HUDEP-2 (cell line): ENCODE results near the gene UGT1A10.

Experiments
- DNase-seq, 76 experiments: peaks; one replicate each; lab custom pipeline; 2025; ENCODE audit not compliant: unreplicated experiment in 76 of 76; lab: John Stamatoyannopoulos, UW

UGT1A10 gene

DNA sequence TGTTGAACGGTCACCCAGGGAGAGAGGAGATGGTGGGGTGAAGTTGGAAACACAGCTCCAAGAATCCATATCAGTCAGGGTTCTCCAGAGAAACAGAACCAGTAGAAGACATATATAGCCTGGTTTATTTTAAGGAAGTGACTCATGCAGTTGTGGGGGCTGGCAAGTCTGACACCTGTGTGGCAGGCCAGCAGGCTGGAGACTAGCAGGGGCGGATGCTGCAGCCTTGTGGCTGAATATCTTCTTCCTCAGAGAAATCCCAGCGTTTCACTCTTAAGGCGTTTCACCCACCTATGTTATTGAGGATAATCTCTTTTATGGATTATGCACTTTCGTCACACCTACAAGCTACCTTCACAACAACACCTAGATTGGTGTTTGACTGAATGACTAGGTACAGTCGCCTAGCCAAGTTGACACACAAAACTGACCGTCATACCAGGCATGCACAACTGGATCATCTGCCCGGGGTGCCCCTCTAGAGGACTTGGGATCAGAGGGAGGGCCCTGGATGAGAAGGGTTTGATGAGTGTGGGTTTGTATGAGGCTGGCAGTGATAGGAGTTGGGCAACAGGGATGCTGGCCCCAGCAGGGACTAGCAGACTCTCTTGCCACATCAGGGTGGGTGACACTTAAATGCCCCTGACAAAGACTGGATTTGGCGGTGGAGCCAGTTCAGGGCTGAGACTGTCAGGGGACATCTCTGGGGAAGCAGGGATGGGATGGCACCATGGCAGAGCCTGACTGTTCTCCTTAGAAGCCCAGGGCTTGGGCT is 165.3 kb downstream of the UGT1A10 start:
- no peak for DNase-seq

DNA sequence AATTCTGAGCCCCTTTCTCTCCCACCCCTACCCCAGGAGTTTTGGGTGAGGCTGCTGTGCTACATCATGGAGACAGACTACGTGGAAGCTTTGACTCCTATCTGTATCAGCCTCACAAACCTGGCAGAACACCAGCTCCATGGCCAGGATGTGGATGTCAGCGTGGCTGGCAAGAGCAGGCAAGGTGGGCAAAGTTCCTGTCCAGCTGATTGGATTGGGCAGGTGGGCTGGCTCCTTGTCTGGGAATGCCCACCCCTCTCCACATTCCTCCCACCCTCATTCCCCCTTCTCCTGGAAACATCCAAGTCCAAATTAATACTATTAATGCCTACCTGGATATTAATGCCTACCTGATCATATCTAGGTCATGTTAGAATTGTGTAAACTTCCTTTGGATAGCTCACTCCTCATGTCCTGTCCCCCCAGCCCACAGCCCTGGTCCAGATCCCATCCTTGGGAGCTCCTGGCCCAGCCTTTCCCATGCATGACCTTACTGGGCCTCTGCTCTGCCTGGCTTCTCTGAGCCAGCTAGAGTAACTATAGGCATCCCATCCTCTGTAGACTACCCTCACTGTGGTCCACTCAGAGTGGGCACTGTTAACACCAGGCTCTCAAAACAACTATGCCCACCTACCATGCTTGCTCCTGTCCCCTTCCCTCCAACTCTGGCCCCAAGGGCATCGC is 166.0 kb downstream of the UGT1A10 start:
- DNase-seq: no peak

GRCh38 chr2:233803292-233803911 is 167.2 kb downstream of the UGT1A10 start:
- DNase-seq: no peak

GRCh38 chr2:233803994-233804393 is 167.7 kb downstream of the UGT1A10 start:
- no peak for DNase-seq

DNA sequence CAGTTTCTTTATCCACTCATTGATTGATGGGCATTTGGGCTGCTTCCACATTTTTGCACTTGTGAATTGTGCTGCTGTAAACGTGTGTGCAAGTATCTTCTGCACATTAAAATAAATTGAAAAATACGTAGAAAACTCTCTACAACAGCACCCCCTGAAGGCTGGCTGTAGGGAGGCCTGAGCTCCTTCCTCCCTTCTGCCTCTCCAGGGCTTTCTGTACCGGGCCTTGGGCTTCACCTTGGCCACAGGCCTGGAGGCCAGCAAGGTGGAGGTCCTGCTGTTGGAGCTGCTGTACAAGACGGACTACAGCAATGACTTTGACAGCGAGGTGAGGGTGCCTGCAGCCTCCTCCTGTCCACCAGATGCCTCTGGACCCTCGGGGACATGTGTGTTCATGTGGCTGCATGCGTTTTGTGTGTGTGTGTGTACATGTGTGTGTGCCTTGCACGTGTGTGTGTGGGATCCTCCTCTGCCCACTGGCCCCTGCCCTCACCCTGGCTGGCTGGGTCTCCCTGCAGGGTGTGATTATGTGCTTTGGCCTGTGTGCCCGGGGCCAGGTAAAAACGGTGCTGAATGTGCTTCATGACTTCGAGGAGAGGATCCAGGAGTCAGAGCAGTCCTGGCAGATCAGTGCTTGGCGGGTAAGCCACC is 171.1 kb downstream of the UGT1A10 start:
- peak in 1 of 76 experiments; percentile 15 for DNase-seq

GRCh38 chr2:233807966-233808935 is 172.0 kb downstream of the UGT1A10 start:
- DNase-seq: no peak

DNA sequence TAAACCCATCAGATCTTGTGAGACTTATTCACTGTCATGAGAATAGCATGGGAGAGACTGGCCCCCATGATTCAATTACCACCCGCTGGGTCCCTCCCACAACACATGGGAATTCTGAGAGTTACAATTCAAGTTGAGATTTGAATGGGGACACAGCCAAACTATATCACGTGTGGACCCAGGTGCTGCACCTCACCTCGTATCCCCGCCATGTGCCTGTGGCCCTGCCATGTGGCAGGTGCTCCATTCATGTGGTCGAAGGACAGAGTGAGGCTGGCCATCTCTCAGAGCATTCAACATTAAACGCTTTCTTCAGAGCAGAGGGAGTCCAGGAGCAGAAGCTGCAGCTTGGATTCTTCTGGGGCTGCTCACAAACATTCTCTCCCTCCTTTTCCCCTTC is 174.1 kb downstream of the UGT1A10 start:
- DNase-seq: no peak

GRCh38 chr2:233811087-233811486 is 174.8 kb downstream of the UGT1A10 start:
- no peak for DNase-seq

GRCh38 chr2:233811732-233812131 is 175.5 kb downstream of the UGT1A10 start:
- DNase-seq: no peak

DNA sequence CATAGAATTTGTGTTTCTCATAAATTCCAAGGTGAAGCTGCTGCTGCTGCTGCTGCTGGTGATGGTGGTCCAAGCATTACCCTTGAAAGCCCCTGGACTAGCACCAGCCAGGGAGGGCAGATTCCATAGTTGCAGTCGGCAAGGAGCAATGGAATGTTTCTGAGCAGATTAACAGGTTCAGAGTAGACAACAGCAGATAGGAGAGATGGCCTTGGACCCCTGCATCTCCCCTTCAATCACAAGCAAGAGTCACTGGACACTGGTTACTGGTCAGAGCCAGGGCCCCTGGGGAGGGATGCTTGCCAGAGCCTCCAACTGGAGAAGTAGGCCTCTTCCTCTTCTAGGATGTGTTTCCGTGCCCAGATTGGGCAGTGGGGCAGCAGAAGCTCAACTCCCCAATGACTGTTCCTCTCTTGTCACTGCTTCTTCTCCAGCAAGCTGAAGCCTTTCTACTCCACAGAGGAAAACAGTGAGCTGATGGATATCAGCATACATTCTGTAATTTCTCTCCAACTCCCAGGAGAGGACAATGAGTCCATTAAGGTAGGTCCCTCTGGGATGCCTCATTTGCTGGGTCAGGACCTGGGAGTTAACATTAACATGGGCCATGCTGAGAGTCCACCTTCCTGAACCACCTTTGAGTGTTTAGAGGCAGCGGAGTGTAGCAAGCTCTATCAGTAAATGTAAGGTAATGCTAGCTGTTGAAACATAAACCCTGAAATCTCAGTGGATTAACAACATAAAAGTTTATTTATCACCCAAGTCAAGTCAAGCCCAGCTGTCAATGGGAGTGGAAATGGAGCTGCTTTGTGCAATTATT is 177.2 kb downstream of the UGT1A10 start:
- DNase-seq: no peak

DNA sequence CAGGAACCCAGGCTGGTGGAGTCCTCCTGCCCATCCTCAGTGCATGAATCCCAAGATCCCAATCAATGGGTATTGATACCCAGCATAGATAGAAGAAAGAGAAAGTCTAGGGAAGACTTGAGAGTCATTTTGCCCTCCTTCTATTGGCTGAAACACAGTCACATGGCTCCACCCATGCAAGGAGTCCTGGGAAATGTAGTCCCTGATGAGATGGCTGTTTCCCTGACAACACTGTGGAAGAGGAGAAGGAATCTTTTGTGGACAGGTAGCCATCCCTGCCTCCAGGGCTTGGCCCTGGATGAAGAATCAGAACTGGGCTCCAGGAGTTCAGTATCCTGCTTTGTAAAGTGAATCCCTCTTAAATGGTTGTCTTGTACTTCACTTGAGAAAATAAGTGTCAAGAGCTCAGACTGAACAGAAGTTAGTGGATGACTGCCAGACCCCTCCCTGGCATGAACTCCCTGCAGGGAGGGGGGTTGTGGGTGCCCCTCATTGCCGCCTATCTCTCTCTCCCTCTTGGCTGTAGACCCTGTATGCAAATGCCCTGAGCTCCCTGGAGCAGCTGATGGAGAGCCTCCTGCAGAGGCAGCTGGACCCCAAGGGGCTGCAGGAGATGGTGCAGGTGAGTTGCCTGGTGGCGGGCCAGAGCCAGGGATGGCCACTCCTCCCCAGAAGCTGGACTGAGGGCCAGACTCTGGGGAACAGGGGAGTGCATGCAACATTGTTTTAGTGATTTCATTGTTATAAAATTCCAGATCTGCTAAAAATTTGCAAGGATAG is 178.0 kb downstream of the UGT1A10 start:
- DNase-seq: no peak

DNA sequence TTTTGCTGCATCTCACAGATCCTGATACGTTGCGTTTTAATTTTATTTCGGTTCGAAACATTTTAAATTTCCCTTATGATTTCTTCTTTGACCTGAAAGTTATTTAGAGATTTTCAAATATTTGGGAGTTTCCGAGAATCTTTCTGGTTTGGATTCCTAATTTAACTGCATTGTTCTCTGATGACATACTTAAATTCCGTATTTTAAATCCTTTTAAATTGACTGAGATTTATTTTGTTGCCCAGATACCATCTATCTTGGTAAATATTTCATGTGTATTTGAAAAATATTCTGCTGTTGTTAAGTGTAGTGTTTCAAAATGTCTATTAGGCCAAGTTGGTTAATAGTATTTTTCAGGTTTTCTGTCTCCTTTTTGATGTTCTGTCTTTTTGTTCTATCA is 179.6 kb downstream of the UGT1A10 start:
- no peak for DNase-seq

DNA sequence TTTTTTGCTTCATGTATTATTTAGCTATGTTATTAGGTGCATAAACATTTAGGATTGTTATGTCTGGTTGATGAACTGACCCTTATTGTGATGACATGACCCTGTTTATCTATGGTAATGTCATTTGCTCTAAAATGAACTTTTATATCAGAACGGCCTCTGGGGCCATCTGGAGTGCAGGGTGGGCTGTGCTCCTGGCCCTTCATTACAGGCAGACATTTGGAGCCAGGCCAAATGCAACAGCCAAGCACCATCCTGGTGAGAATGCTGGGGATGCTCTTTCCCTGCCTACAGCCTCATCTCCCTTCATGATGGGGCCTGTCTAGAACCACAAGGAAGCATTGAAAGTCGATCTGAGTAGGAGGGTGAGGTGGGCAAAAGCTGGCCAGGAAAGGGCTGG is 180.1 kb downstream of the UGT1A10 start:
- no peak for DNase-seq

DNA sequence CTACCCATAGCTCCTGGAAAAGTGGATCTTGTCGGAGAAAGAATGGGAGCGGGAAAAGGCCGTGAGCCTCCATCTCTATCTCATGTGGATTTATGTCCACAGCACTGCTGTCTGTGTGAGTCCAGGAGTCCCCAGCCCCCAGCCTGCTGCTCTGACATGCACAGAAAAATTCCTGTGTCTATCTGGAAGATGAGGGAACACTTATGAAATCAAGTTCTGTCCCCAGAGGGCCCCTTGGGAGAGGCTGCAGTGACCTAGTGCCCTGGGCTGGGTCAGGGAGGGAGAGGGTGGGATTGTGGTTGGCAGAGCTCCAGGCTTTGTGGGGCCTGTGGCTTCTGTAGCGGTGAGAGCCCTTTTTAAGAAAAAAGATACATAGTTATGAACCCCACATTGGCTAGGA is 180.5 kb downstream of the UGT1A10 start:
- no peak for DNase-seq

DNA sequence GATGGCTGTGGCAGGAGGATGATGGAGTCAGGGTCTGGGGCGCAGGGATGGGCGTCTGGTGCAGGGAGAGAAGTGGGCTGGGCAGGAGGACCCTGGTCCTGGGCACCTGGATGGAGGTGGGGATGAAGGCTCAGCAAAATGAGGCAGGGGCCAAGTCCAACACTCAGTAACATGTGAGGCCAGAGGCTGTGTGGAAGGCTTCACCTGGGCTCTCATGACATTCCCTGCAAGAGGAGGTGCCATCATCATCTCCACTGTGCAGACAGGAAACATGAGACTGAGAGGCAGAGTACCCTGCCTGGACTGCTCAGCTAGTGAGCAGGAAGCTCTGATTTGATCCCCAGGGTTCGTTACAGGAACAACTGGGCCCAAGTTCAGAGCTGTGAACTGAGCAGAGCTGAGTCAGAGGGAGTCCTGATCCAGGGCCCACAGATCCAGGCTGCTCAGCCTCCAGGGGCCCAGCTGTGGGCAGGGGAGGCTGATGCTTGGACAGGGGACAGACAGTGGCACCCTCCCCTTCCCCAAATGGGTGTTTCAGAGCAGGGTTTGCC is 181.2 kb downstream of the UGT1A10 start:
- no peak for DNase-seq

GRCh38 chr2:233817995-233818638 is 181.9 kb downstream of the UGT1A10 start:
- no peak for DNase-seq

DNA sequence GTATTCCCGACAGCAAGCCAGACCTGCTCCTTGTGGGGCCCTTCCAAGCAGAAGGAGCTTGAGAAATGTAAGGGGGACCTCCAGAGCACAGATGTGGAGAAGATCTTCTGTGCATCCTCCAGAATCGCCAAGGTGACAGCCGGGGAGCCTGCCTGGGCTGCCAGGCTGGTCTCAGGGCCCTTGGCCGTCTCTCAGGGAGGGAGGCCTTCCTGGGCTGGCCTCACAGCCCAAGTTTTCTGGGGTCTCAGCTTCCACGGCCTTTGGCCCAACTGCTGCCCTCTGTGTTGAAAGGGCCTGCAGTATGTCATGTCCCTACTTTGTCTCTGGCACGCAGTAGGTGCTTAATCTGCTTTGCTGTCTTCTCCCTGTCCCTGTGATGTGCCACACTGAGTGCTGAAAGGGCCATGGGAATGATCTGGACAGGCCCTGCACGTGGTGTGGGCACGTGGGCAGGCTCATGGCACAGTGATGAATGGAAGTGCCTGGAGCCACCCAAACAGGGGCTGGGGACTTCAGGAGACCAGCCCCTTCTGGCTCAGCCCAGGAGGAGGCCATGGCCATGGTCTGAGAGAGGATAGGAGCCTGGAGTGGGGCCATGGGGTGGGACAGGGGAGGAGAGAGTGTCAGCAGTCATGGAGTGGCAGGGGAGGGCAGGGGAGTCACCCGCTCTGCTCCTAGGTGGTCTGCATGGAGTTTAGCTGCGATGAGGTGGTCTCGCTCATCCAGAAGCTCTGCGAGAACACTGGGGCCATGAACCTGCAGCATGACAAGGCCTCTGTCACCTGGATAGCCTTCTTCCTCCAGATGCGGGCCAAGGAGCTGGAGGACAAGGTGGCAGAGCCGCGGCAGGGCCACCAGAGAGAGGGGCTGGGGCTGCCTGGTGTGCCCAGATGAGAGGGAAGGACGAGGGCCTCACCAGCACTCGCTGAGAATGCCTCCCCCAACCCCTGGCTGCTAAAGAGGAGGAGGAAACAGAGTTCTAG is 182.7 kb downstream of the UGT1A10 start:
- DNase-seq: no peak
